C4-2B (cell line): ENCODE data around the gene VWF.

ENCODE experiments used
- H3K27ac ChIP-seq: fragments of 450-650 bp; 2 replicates; pipeline ENCODE4 v1.5.1; 2017
- CTCF ChIP-seq: fragments of 450-650 bp; conservative IDR thresholded peaks from 2 replicates; pipeline ENCODE4 v1.5.1; 2017; ENCODE audit warnings: mild to moderate bottlenecking
- ZFX ChIP-seq: fragments of 450-650 bp; IDR thresholded peaks from 2 replicates; pipeline ENCODE4 v1.6.1; 2017

Gene VWF

GRCh38 chr12:6140651-6141447, 16.4 kb upstream of the VWF start:
- no peak for TF ChIP-seq ZFX
- TF ChIP-seq CTCF: no peak
- H3K27ac ChIP-seq: no peak overlapping the region

- TF ChIP-seq CTCF (no peak), ZFX (no peak)
- H3K27ac ChIP-seq: no peak overlapping the region
Measured at GRCh38 chr12:6135071-6135470, 10.6 kb upstream of the VWF start.

GRCh38 chr12:6133642-6134041, 9.2 kb upstream of the VWF start:
- H3K27ac ChIP-seq: no peak overlapping the region
- no peak for TF ChIP-seq ZFX
- no peak for TF ChIP-seq CTCF

GRCh38 chr12:6132496-6132895, 8.0 kb upstream of the VWF start:
- no peak overlapping the region for H3K27ac ChIP-seq
- TF ChIP-seq CTCF (no peak), ZFX (no peak)

- no peak for TF ChIP-seq CTCF
- no peak for TF ChIP-seq ZFX
- H3K27ac ChIP-seq: no peak overlapping the region
Measured at GRCh38 chr12:6125310-6125608, 789 bp upstream of the VWF start.

- H3K27ac ChIP-seq: no peak overlapping the region
- TF ChIP-seq CTCF (no peak), ZFX (no peak)
Measured at GRCh38 chr12:6123258-6123657, 1.2 kb downstream of the VWF start.

GRCh38 chr12:6122201-6122600, 2.3 kb downstream of the VWF start:
- H3K27ac ChIP-seq: no peak overlapping the region
- TF ChIP-seq ZFX (no peak), CTCF (no peak)
